CD4-positive, alpha-beta T cell (primary cell): Measurements from ENCODE around the gene ARHGAP25. TPM values are rescaled to one million over a fixed set of nuclear protein-coding genes. Genes with fewer than 3 reads are reported as not detected.

Experiments used
- ATAC-seq: fragments of 200-7000 bp; cut with Tn5 transposase; one replicate; pipeline ENCODE4 v1.10.0; 2022; ENCODE audit warnings: mild to moderate bottlenecking; ENCODE audit not compliant: poor library complexity
- CTCF ChIA-PET: fragments of 350-600 bp; sonication (Branson Sonifier 250); formaldehyde crosslinking; loops from one replicate; lab custom pipeline; 2021; ENCODE audit warnings: antibody characterized with exemption, inconsistent platforms; lab: Charles Lee
- POLR2A ChIA-PET: fragments of 350-600 bp; sonication (Branson Sonifier 250); formaldehyde crosslinking; loops from one replicate; lab custom pipeline; 2021; ENCODE audit warnings: antibody characterized with exemption, inconsistent platforms; lab: Charles Lee
- DNase-seq, 14 experiments: peaks; one replicate each; pipeline ENCODE4 v3.0.0-alpha.2; 2013 to 2020; ENCODE audit warnings: mixed read lengths in 2 of 14
- H3K27ac ChIP-seq, 2 donors: one replicate each; pipeline versions ENCODE4 v1.5.1 to v1.7.0; 2013; ENCODE audit warnings: low read length in 2 of 2, low read depth in 1 of 2, mild to moderate bottlenecking in 1 of 2
- H3K27me3 ChIP-seq, 2 experiments: 1 replicate in 1 of 2; 2 replicates in 1 of 2; pipeline versions ENCODE4 v1.6.1 to v1.7.0; 2013; ENCODE audit warnings: low read length in 2 of 2, control low read depth in 1 of 2, mild to moderate bottlenecking in 1 of 2, moderate library complexity in 1 of 2; ENCODE audit not compliant: insufficient read depth in 2 of 2, control insufficient read depth in 1 of 2
- H3K36me3 ChIP-seq: one replicate; pipeline ENCODE4 v1.6.1; 2013; ENCODE audit warnings: low read length, control low read depth; ENCODE audit not compliant: insufficient read depth
- H3K4me1 ChIP-seq: one replicate; pipeline ENCODE4 v1.6.1; 2013; ENCODE audit warnings: low read length, control low read depth; ENCODE audit not compliant: insufficient read depth
- H3K4me3 ChIP-seq: one replicate; pipeline ENCODE4 v1.5.1; 2013; ENCODE audit warnings: mild to moderate bottlenecking, low read length, moderate library complexity
- H3K9me3 ChIP-seq, 2 experiments: 1 replicate in 1 of 2; 2 replicates in 1 of 2; pipeline versions ENCODE4 v1.6.1 to v1.7.0; 2013; ENCODE audit warnings: low read length in 2 of 2, mild to moderate bottlenecking in 2 of 2, control low read depth in 1 of 2, moderate library complexity in 1 of 2; ENCODE audit not compliant: control insufficient read depth in 1 of 2, insufficient read depth in 1 of 2
- H3K27ac Mint-ChIP-seq: one replicate; pipeline ENCODE4 v1.8.0; 2020; ENCODE audit warnings: mixed read lengths
- H3K27me3 Mint-ChIP-seq: one replicate; pipeline ENCODE4 v1.8.0; 2021; ENCODE audit warnings: mixed read lengths
- H3K36me3 Mint-ChIP-seq: one replicate; pipeline ENCODE4 v1.8.0; 2021; ENCODE audit warnings: low read depth, mixed read lengths
- H3K4me1 Mint-ChIP-seq: one replicate; pipeline ENCODE4 v1.8.0; 2021; ENCODE audit warnings: low read depth, mixed read lengths
- H3K4me3 Mint-ChIP-seq: one replicate; pipeline ENCODE4 v1.8.0; 2020; ENCODE audit warnings: mild to moderate bottlenecking, mixed read lengths
- H3K9me3 Mint-ChIP-seq: one replicate; pipeline ENCODE4 v1.8.0; 2020; ENCODE audit warnings: mixed read lengths
- CTCF ChIP-seq: fragments of 200-600 bp; IDR thresholded peaks from one replicate; pipeline ENCODE4 v1.8.0; 2022; ENCODE audit warnings: antibody characterized with exemption, mild to moderate bottlenecking
- intact Hi-C, 2 experiments: fragments of 100-400 bp; cut with DNase I in 1 of 2; cut with micrococcal nuclease in 1 of 2; formaldehyde crosslinking; loops; one replicate each; pipeline versions ENCODE4 v1.15.1 to v1.9.0; 2023 to 2025; cut with DNase I, micrococcal nuclease
- total RNA-seq, 174 experiments: library from RNA in 2 of 174; stranded (reverse) in 2 of 174; gene quantifications; one replicate each; pipeline ENCODE4 v1.2.3 and lab custom pipeline; 2021 to 2026

ARHGAP25 gene
- total RNA-seq, 2 experiments from 2014 or later: 39.3 to 41.8 TPM

- Mint-ChIP-seq H3K4me3 (no peak overlapping the region), H3K36me3 (peaks cover 100% of the 10 kb centered on the region), H3K9me3 (no peaks in the 10 kb centered on the region), H3K4me1 (peaks cover 23% of the 10 kb centered on the region), H3K27ac (peak overlapping the region; percentile 59), H3K27me3 (no peaks in the 10 kb centered on the region)
- ChIA-PET CTCF (no interaction called here), POLR2A (interaction anchor here (4.0 kb wide), 1 partner anchor 12 kb away, joined by 15 read pairs; no protein-coding TSS in a partner anchor)
- peaks cover 98% of the 10 kb centered on the region for H3K36me3 ChIP-seq
- H3K4me3 ChIP-seq: no peak overlapping the region
- TF ChIP-seq CTCF: no peak
- DNase-seq (no peak), ATAC-seq (no peak)
- H3K27me3 ChIP-seq: no peaks in the 10 kb centered on the region
- no peaks in the 10 kb centered on the region for H3K9me3 ChIP-seq
- intact Hi-C loops: no loop called here
- peak overlapping the region in 1 of 2 donors; percentile 50 for H3K27ac ChIP-seq
- peaks cover 10% of the 10 kb centered on the region for H3K4me1 ChIP-seq
Observed at GRCh38 chr2:68817306-68817705, 82.7 kb downstream of the ARHGAP25 start.

- H3K4me3 Mint-ChIP-seq: no peak overlapping the region
- intact Hi-C loops: no loop called here
- POLR2A ChIA-PET: interaction anchor here (1.1 to 4.0 kb wide), 3 partner anchors 10 to 52 kb away, joined by 3 to 15 read pairs (median 6); no protein-coding TSS in a partner anchor
- H3K4me1 Mint-ChIP-seq: peaks cover 12% of the 10 kb centered on the region
- H3K27me3 Mint-ChIP-seq: no peaks in the 10 kb centered on the region
- H3K4me3 ChIP-seq: no peak overlapping the region
- H3K27ac Mint-ChIP-seq: peak overlapping the region; percentile 59
- H3K27ac ChIP-seq: no peak overlapping the region
- no peaks in the 10 kb centered on the region for H3K27me3 ChIP-seq
- peaks cover 100% of the 10 kb centered on the region for H3K36me3 Mint-ChIP-seq
- no peaks in the 10 kb centered on the region for H3K9me3 ChIP-seq
- H3K9me3 Mint-ChIP-seq: no peaks in the 10 kb centered on the region
- ATAC-seq: no peak
- CTCF ChIA-PET: interaction anchor here (2.5 kb wide), 1 partner anchor 68 kb away, joined by 7 read pairs; no protein-coding TSS in a partner anchor
- peaks cover 98% of the 10 kb centered on the region for H3K36me3 ChIP-seq
- no peak for TF ChIP-seq CTCF
- no peak for DNase-seq
- peaks cover 10% of the 10 kb centered on the region for H3K4me1 ChIP-seq
Observed at GRCh38 chr2:68819556-68819955, 84.9 kb downstream of the ARHGAP25 start.

GRCh38 chr2:68822207-68822872 lies 87.7 kb downstream of the ARHGAP25 start:
- Histone ChIP-seq H3K4me3 (no peak overlapping the region), H3K4me1 (peaks cover 6% of the 10 kb centered on the region), H3K27me3 (no peaks in the 10 kb centered on the region), H3K36me3 (peaks cover 97% of the 10 kb centered on the region), H3K9me3 (no peaks in the 10 kb centered on the region), H3K27ac (no peak overlapping the region)
- peak overlapping the region; percentile 80 for H3K27ac Mint-ChIP-seq
- ATAC-seq (no peak), DNase-seq (no peak)
- H3K9me3 Mint-ChIP-seq: no peaks in the 10 kb centered on the region
- no peak overlapping the region for H3K4me3 Mint-ChIP-seq
- ChIA-PET POLR2A (interaction anchor here (0.6 to 1.3 kb wide), 2 partner anchors 11 to 20 kb away, joined by 3 read pairs; no protein-coding TSS in a partner anchor), CTCF (no interaction called here)
- H3K27me3 Mint-ChIP-seq: no peaks in the 10 kb centered on the region
- H3K4me1 Mint-ChIP-seq: peaks cover 27% of the 10 kb centered on the region
- peaks cover 98% of the 10 kb centered on the region for H3K36me3 Mint-ChIP-seq
- no peak for TF ChIP-seq CTCF
- intact Hi-C loops: no loop called here
